Upper lobe of right lung (tissue), 1 donor: ENCODE results near the gene HRC. TPM values are rescaled to one million over a fixed set of nuclear protein-coding genes. Genes with fewer than 3 reads are reported as not detected.
A peak's percentile ranks its signal among the peaks of the same experiment; 100 is the strongest.

ENCODE experiments used
- ATAC-seq: fragments of 200-7000 bp; cut with Tn5 transposase; one replicate; pipeline ENCODE4 v1.9.1; 2020; ENCODE audit warnings: mild to moderate bottlenecking, moderate library complexity
- DNase-seq: peaks from one replicate; pipeline ENCODE4 v3.0.0-alpha.2; 2020
- H3K27ac ChIP-seq: fragments of 200-600 bp; one replicate; pipeline ENCODE4 v1.8.0; 2022
- H3K27me3 ChIP-seq: fragments of 200-600 bp; one replicate; pipeline ENCODE4 v1.8.0; 2022; ENCODE audit warnings: mild to moderate bottlenecking
- H3K36me3 ChIP-seq: fragments of 200-600 bp; one replicate; pipeline ENCODE4 v1.8.0; 2022
- H3K4me1 ChIP-seq: fragments of 200-600 bp; one replicate; pipeline ENCODE4 v1.8.0; 2022
- H3K4me3 ChIP-seq: fragments of 200-600 bp; one replicate; pipeline ENCODE4 v1.8.0; 2022; ENCODE audit warnings: mild to moderate bottlenecking
- H3K9me3 ChIP-seq: fragments of 200-600 bp; one replicate; pipeline ENCODE4 v1.8.0; 2022
- CTCF ChIP-seq: fragments of 200-600 bp; IDR thresholded peaks from one replicate; pipeline ENCODE4 v1.8.0; 2022; ENCODE audit warnings: antibody characterized with exemption
- intact Hi-C: fragments of 100-400 bp; cut with DNase I; formaldehyde crosslinking; loops from one replicate; pipeline ENCODE4 v1.11.0; 2022
- total RNA-seq: library from RNA; stranded (reverse); fragmentation: NEBNext Ultra II Directional; extraction: Animal tissue kit (Norgen Biotek cat#: 25700); gene quantifications from one replicate; pipeline ENCODE4 v1.2.1, GENCODE V29; 2021
- donor health status: DM: no; HTN: yes; CAD: no; lungs with severe emphysema.

HRC gene
- total RNA-seq, 1 donor from 2014 or later = 2.2 TPM

- Histone ChIP-seq H3K4me3 (no peak overlapping the region), H3K9me3 (no peaks in the 10 kb centered on the region), H3K36me3 (no peaks in the 10 kb centered on the region), H3K4me1 (no peaks in the 10 kb centered on the region), H3K27me3 (no peaks in the 10 kb centered on the region), H3K27ac (no peak overlapping the region)
- no peak for TF ChIP-seq CTCF
- intact Hi-C loops = no loop called here
- no peak for DNase-seq
- no peak for ATAC-seq
Measured at GRCh38 chr19:49155820-49156346, 687 bp upstream of the HRC start.

- Histone ChIP-seq H3K36me3 (no peaks in the 10 kb centered on the region), H3K4me3 (no peak overlapping the region), H3K27me3 (no peaks in the 10 kb centered on the region), H3K4me1 (peaks cover 4% of the 10 kb centered on the region), H3K9me3 (no peaks in the 10 kb centered on the region), H3K27ac (no peak overlapping the region)
- intact Hi-C loops = no loop called here
- TF ChIP-seq CTCF = no peak
- no peak for DNase-seq
- no peak for ATAC-seq
Measured at GRCh38 chr19:49154279-49154678, 917 bp downstream of the HRC start.

GRCh38 chr19:49153167-49153809, 1.9 kb downstream of the HRC start:
- Histone ChIP-seq H3K4me1 (peaks cover 14% of the 10 kb centered on the region), H3K9me3 (no peaks in the 10 kb centered on the region), H3K27ac (no peak overlapping the region), H3K36me3 (no peaks in the 10 kb centered on the region), H3K4me3 (no peak overlapping the region), H3K27me3 (no peaks in the 10 kb centered on the region)
- ATAC-seq = no peak
- no peak for DNase-seq
- intact Hi-C loops = no loop called here
- TF ChIP-seq CTCF = no peak

- no peaks in the 10 kb centered on the region for H3K36me3 ChIP-seq
- no peak for DNase-seq
- H3K4me3 ChIP-seq = no peak overlapping the region
- peaks cover 15% of the 10 kb centered on the region for H3K4me1 ChIP-seq
- H3K9me3 ChIP-seq = no peaks in the 10 kb centered on the region
- no peak overlapping the region for H3K27ac ChIP-seq
- no peak for ATAC-seq
- no peak for TF ChIP-seq CTCF
- intact Hi-C loops = no loop called here
- no peaks in the 10 kb centered on the region for H3K27me3 ChIP-seq
Measured at GRCh38 chr19:49152119-49152550, 3.1 kb downstream of the HRC start.

GRCh38 chr19:49151267-49152118, 3.7 kb downstream of the HRC start:
- Histone ChIP-seq H3K27ac (no peak overlapping the region), H3K36me3 (no peaks in the 10 kb centered on the region), H3K4me3 (no peak overlapping the region), H3K9me3 (no peaks in the 10 kb centered on the region), H3K4me1 (peaks cover 15% of the 10 kb centered on the region), H3K27me3 (no peaks in the 10 kb centered on the region)
- intact Hi-C loops = no loop called here
- DNase-seq = peak; percentile 92
- no peak for TF ChIP-seq CTCF
- peak; percentile 65 for ATAC-seq
